NCI-H146 treated with DMSO at 0.1 percent for 48 hours (cell line): ENCODE data around the gene PCLO.
"Not testable (repeated sequence)": the region's sequence is repeated elsewhere in the genome, so short reads cannot be mapped to it uniquely, and the experiment has no call there.

ENCODE experiments used
- DNase-seq: peaks from one replicate; lab custom pipeline; 2025; ENCODE audit not compliant: unreplicated experiment; lab: John Stamatoyannopoulos, UW

PCLO gene

DNA sequence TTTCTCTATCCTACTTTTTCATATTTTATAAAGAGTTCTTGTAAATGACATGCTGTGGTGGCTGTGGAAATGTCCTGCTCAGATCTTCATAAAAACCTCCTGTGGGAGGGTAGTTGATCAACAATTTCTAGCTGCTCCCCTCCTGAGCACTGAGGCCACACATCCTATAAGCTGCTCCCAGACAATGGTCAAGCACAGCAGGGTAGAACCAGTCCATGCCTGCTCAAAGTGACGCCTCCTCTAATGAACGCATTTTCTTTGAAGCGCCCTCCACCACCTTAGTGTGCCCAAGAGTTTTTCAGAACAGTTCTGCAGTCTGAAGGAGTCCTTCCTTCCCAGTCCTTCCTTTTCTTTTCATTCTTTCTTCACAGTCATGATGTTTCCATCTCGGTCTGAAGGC is 420.5 kb downstream of the PCLO start:
- DNase-seq, result no peak

DNA sequence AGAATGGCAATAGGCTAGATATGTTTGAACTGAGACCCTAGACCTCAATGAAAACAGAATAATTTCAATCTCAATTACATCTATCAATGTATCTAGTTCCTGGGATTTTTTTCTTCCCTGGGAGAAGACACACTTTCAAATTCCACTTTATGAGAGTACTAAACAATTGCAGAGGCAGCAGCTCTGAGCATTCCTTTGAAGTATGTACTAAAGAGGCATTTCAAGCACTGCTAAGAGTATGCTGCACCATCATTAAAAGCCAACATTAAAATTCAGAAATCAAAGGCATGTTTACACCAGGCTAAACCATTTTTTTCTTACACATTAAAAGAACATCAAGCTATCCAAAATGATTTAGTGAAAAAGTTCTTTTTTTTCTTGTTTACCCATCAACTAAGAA is 421.2 kb downstream of the PCLO start:
- no peak for DNase-seq

DNA sequence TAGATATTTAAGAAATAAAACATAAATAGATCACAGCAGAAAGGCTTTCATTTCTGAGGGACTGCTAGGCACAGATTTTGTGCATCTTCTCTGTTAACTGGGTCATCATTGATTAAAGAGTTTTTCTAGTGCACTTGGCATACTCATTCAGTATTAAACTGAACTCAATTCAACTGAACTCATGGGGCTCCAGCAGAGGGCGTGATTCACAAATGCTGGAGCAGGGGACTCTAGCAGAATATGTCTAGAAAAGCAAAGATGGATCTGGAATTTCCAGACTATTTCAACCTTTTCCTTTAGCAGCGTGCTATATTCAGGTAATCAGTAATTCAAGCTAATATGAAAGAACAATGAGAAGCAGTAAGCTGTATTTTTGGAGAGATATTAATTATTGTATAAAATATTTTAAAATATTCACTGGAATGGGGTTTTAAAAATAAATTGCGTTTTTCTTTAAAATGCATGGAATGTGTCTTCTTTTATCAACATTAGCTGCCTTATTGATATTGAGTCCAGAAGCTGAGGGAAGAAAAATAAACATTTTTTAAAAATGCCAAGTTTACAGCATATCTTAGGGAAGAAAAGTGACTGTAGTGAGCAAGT is 422.3 kb downstream of the PCLO start:
- peak; percentile 31 for DNase-seq

DNA sequence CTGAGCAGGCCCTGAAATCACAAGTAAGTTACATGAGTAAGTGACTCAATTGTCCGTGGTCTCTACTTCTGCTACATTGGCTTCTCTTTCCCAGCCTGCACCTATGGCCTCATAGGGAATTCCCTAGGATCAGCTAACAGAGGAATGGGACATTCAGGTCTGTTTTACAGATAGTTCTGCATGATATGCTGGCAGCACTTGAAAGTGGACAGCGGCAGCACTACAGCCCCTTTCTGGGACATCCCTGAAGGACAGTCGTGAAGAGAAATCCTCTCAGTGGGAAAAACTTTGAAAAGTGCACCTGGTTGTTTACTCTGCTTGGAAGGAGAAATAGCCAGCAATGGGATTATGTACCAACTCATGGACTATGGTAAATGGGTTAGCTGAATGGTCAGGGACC is 426.1 kb downstream of the PCLO start:
- no peak for DNase-seq

DNA sequence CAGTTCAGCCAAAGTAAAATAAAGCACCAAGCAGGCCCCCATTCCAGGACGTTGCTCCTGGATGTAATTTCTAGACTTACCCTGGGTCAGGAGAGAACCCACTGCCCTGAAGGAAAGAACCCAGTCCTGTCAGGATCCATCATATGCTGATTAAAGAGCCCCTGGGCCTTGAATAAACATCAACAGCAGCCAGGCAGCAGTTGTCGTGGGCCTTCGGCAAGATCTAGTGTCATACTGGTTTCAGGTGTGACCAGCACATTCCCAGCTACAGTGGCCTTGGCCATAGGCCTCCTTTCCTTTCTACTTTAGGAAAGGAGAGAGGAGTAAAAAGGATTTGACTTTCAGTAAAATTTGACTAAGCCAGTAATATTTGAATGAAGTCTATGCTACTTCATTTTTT is 430.0 kb downstream of the PCLO start:
- DNase-seq, result no peak

DNA sequence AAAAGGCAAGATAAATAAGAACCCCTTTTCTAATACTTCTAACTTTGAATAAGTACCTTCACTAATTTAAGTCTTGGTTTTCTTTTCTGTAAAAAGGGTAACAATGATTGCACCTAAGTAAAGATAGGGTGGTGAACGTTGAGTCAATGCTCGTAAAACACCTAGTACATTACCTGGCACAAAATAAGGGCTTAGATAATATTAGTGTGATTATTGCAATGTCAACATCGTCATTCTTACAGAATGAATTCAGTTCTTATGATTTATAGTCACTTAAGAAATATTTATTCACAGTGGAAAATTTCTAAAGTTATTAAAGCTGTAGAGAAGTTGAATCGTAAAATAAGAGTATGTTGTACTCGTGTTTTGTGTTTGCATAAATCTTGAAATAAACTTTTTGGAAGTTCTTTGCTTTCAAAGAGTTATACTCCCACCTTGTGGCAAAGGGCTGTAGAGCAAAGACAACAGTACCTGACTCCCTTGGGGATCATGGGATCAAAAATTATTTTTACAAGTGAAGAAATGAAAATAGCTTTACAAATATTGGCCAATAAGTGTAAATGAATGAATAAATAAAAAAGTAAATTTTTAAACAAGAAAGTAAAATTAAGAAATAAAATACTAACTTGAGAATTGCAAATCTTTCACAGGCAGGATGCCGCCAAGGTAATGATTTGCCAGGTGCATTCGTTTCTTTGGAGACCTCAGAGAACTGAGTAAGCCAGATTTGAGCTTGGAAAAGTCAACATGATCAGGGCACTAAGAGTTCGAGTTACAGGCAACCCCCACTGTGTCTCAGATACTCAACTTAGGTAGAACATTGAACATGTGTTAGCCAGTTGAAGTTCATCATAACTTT is 433.3 kb downstream of the PCLO start:
- DNase-seq, result peak; percentile 13

DNA sequence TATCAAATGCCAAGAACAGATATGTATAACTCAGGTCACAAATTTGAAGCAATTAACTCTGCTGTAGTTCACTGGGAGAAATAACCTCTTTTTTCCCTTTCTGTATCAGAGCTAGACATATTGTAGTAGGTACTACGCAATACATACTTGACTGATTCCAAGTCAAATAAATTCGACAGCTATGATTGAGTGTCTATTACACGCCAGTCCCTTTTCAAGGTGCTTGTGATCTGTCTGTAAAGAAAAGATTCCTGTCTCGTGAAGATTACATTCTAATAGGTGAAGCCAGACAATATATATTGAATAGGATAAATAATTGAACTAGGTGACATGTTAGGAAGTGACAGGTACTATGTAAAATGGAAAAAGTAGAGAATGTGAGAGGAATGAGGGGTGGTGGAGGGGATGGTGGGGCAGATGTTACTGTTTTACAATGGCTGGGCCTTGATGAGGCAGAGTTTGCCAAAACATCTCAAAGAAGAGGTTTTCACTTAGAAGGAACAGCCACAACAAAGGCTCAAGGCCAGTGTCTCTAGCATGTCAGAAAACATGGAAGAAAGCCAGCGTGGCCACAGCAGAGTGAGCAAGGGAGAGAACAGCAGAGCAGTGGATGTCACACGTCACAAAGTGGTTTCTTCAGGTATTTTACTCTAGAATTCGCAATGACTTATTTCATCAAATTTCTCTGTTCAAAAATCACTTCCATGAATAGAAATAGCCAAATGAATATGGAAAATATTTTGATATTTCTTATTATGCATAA is 436.5 kb downstream of the PCLO start:
- no peak for DNase-seq

DNA sequence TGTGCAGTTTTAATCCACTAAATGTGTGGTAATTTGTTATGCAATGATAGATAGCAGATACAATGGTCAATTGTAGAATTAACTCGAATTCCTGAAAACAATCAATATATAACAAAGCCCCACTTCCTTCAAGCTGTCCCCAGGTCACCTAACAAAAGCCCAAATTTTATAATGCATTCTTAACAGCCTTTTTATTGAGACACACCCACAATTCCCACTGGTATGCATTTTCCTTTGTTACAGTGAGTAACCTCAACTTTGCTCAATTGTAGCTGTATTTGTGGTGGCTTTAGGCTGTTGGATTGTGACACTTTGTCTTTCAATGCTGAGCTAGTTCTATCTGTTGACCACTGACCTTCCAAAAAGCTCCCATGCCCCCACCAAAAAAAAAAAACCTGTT is 439.3 kb downstream of the PCLO start:
- no peak for DNase-seq

DNA sequence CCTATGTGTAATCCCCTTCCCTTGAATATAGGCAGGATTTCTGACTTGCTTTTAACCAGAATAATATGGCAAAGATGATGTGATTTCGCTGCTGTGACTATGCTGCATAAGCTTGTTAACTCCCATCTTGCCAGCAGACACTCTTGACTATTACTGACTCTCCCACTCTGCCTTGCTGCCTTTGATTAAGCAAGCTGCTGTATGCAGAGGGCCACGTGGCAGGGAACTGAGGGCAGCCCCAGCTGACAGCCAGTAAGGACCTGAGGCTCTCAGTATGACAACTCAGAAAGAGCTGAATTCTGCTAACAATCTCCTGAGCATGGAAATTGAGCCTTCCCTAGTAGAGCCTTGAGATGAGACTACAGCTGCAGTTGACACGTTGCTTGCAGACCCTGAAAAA is 439.7 kb downstream of the PCLO start:
- DNase-seq, result no peak

DNA sequence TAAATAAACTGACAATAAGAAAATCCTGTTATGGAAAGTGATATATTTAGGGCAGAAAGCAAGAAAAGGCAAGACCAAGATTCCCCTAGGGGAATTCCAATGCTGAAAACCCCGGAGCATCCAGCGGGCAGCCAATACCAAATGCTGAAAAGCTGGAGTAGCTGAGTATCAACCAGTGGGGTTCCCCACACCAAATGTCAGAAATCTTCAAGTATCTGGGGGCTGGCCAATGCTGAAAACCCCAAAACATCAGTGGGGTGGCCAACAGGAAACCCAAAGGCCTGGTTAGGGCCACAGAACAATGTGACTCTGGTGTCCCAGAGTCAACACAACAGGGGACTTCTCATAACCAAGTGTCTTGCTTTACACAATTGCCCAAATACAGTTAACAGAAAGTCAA is 447.3 kb downstream of the PCLO start:
- no peak for DNase-seq

DNA sequence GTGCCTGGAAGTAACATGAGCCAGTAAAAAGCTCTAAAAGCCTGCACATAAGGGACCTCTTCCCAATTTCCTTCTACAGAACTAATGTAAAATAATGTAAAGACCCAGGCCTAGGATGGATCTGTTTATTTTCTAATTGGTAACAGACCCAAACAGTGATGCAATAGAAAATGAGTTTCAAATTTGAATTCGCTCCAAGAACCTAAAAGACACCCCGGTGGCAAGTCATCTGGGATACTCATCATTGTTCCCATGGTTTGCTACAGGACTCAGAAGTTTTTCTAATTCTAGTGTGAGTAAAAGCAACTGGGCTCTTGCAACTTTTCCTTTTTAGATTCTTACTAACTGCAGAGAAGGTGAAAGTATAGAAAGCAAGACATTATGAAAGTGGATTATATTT is 447.8 kb downstream of the PCLO start:
- no peak for DNase-seq

DNA sequence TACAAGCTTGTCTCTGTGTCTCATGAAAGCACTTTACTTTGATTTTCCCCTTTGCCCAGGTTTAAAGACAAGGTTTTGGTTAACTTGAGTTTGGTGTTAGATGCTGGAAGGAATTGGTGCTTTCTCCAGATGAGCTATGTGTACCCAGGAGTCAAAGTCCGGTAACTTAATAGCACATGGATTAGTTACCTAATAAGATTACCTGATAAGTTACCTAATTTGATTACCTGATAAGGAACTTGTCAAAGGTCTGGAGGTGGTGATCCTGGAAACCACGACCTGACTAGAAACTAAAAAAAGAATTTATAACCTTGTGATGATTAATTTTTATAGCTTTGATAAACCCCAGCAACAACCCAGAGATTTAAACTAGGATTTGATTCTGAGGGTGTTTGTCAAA is 449.2 kb downstream of the PCLO start:
- DNase-seq, result no peak

DNA sequence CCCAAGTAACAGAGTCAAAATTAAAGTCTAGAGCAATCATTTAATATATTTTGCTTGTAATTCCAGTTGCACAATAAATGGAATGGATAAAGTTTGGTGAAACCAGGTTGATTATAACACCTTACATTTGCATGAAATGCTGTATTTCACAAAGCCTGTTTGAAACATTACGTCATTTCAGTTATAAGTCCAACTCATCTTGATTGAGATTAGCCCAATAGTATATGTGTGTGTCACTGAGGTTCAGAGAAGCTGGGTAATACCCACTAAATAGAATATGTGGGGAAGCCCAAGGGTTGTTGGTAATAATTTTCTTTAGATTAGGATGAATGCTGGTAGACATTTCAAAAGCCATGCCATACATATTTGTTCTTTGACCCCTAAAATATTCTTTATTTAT is 456.3 kb downstream of the PCLO start:
- DNase-seq, result not testable (repeated sequence)

DNA sequence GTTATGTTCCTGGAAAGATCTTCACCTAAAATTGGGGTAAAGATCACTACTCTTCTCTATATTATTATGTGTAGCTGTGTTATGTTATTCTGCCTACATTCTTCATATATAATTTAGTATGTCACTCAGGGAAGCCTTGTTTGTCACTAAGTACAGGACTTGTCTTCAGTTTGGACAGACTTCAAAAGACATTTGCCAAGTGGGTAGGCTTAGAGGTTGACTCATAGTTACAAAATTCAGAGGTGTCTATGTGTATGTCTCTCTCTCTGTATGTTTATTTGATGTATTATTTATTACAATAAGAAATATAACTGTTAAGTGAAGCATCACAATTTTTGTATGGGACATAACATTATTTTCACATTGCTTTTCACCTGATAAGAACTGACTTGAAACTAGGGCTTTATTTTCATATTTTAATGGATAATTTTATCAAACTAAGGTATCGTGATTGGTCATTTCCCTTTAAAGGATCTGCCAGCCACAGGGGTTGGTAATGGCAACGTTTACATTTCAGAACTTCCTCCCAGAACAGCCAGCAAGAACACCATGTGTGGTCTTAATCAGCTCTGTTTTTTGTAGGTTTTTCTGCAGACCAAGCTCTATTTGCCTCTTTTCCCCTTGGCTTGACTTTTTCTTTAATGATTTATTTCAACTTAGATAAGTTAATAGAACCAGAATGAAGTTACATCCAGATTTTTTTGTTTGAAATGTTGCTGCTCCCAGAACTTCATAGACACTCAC is 457.0 kb downstream of the PCLO start:
- no peak for DNase-seq

DNA sequence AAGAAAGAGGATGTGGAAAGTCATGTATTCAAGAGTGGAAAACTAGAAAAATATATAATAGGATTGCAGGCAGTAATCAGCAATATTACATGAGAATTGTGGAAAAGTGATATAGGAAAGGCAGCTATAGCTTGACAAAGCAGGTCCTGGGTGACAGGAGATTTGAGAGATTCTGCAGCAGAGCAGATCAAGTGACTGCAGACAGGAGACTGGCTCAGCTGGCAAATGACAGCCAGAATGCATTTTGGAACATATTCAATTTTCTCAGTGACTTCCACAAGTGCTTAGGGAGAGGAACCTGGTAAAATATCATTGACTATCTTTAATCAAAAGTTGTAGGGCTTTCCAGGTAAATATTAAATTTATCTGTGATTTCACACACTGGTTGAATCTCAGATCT is 458.6 kb downstream of the PCLO start:
- DNase-seq, result no peak
